OCI-LY3 (cell line): ENCODE measurements around the gene G6PC2.

Experiments used
- H2AFZ ChIP-seq: fragments of 200-600, 300-600 bp; shearing (Covaris generic); 2 replicates; pipeline ENCODE4 v1.6.0; 2014; ENCODE audit warnings: antibody characterized with exemption, low read depth, low read length
- H3K27ac ChIP-seq: fragments of 200-600, 300-600 bp; sonication (generic); 2 replicates; pipeline ENCODE4 v1.5.1; 2014; ENCODE audit warnings: mild to moderate bottlenecking, low read length, moderate library complexity, mixed read lengths
- H3K27me3 ChIP-seq: fragments of 200-600, 300-600 bp; sonication (generic); 2 replicates; pipeline ENCODE4 v1.6.1; 2014; ENCODE audit warnings: low read depth, low read length, mixed read lengths
- H3K36me3 ChIP-seq: fragments of 200-600, 300-600 bp; sonication (generic); replicated peaks from 2 replicates; pipeline ENCODE3; 2014; ENCODE audit warnings: low read depth, low read length, mixed read lengths
- H3K4me1 ChIP-seq: fragments of 300-600, 200-600 bp; sonication (generic); 2 replicates; pipeline ENCODE4 v1.6.1; 2014; ENCODE audit warnings: low read length, mixed read lengths
- H3K4me2 ChIP-seq: fragments of 200-600, 300-600 bp; sonication (generic); 2 replicates; pipeline ENCODE4 v1.6.1; 2014; ENCODE audit warnings: low read length, mixed read lengths
- H3K4me3 ChIP-seq: fragments of 300-600, 200-600 bp; sonication (generic); 2 replicates; pipeline ENCODE4 v1.5.1; 2014; ENCODE audit warnings: antibody characterized with exemption, mild to moderate bottlenecking, low read length, moderate library complexity
- H3K79me2 ChIP-seq: fragments of 300-600, 200-600 bp; shearing (Covaris generic); 2 replicates; pipeline ENCODE4 v1.6.1; 2014; ENCODE audit warnings: mild to moderate bottlenecking, low read length, mixed read lengths
- H3K9ac ChIP-seq: fragments of 300-600, 200-600 bp; shearing (Covaris generic); 2 replicates; pipeline ENCODE4 v1.6.0; 2014; ENCODE audit warnings: mild to moderate bottlenecking, low read length, moderate library complexity
- H3K9me3 ChIP-seq: fragments of 200-600, 300-600 bp; shearing (Covaris generic); 2 replicates; pipeline ENCODE4 v1.6.1; 2014; ENCODE audit warnings: low read length, mixed read lengths; ENCODE audit not compliant: insufficient read depth
- H4K20me1 ChIP-seq: fragments of 200-600, 300-600 bp; sonication (generic); 2 replicates; pipeline ENCODE4 v1.6.1; 2016; ENCODE audit warnings: low read length, mixed read lengths; ENCODE audit not compliant: insufficient read depth
- EZH2phosphoT487 ChIP-seq: fragments of 200-600 bp; shearing (Covaris generic); IDR thresholded peaks from 2 replicates; pipeline ENCODE4 v1.6.1; 2018; ENCODE audit warnings: antibody characterized with exemption, mixed run types, low read depth
- TF ChIP-seq, protein P1 (sequence below): fragments of 200-600, 300-600 bp; sonication (generic); IDR thresholded peaks from 2 replicates; pipeline ENCODE4 v1.5.1; 2014; ENCODE audit warnings: antibody characterized with exemption, low read length, low read depth

G6PC2 gene

DNA sequence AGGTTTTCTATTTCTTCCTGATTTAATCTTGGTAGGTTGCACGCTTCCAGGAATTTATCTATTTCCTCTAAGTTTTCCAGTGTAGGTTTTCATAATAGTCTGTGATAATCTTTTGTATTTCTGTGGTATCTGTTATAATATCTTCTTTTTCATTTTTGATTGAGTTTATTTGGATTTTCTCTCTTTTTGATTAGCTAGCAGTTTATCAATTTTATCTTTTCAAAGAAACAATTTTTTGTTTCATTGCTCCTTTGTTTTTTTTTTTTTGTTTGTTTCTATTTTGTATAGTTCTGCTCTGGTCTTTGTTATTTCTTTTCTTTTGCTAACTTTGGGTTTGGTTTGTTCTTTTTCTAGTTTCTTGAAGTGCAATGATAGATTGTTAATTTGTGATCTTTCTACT, 51.3 kb downstream of the G6PC2 start:
- Histone ChIP-seq H3K36me3 (no peaks in the 10 kb centered on the region), H3K9ac (no peak overlapping the region), H3K79me2 (no peaks in the 10 kb centered on the region), H3K4me1 (no peaks in the 10 kb centered on the region), H3K27me3 (no peaks in the 10 kb centered on the region), H2AFZ (no peak overlapping the region), H3K4me2 (no peak overlapping the region), H3K4me3 (no peak overlapping the region), H3K27ac (no peak overlapping the region), H3K9me3 (peaks cover 6% of the 10 kb centered on the region; the same call in 1 of the 2 replicates), H4K20me1 (no peaks in the 10 kb centered on the region)
- TF ChIP-seq, protein P1, sequence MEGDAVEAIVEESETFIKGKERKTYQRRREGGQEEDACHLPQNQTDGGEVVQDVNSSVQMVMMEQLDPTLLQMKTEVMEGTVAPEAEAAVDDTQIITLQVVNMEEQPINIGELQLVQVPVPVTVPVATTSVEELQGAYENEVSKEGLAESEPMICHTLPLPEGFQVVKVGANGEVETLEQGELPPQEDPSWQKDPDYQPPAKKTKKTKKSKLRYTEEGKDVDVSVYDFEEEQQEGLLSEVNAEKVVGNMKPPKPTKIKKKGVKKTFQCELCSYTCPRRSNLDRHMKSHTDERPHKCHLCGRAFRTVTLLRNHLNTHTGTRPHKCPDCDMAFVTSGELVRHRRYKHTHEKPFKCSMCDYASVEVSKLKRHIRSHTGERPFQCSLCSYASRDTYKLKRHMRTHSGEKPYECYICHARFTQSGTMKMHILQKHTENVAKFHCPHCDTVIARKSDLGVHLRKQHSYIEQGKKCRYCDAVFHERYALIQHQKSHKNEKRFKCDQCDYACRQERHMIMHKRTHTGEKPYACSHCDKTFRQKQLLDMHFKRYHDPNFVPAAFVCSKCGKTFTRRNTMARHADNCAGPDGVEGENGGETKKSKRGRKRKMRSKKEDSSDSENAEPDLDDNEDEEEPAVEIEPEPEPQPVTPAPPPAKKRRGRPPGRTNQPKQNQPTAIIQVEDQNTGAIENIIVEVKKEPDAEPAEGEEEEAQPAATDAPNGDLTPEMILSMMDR, result no peak
- TF ChIP-seq EZH2phosphoT487, result no peak

DNA sequence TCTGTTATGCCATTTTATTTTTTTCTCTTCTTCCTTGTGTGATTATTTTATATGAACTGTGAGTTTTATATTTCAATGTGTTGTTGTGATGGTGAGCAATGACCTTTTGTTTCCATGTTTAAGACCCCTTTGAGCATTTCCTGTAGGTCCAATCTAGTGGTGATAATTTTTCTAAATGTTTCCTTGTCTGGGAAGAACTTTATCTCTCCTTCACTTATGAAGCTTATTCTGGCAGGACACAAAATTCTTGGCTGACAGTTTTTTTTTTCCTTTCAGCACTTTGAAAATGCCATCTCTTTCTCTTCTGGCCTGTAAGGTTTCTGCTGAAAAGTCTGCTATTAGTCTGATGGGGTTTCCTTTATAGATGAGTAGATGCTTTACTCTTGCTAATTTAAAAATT, 53.2 kb downstream of the G6PC2 start:
- no peaks in the 10 kb centered on the region for H4K20me1 ChIP-seq
- peaks cover 6% of the 10 kb centered on the region; the same call in 1 of the 2 replicates for H3K9me3 ChIP-seq
- H3K4me1 ChIP-seq, result no peaks in the 10 kb centered on the region

DNA sequence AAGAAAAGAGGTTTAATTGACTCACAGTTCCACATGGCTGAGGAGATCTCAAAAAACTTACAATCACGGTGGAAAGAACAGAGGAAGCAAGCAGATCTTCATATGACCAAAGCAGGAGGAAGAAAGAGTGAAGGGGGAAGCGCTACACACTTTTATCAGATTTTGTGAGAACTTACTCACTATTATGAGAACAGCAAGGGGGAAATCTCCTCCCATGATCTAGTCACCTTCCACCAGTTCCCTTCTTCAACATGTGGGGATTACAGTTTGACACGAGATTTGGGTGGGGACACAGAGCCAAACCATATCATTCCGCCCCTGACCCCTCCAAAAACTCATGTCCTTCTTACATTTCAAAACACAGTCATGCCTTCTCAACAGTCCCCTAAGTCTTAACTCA, 54.2 kb downstream of the G6PC2 start:
- H3K9ac ChIP-seq, result no peak overlapping the region
- no peak overlapping the region for H3K27ac ChIP-seq
- no peak overlapping the region for H3K4me2 ChIP-seq
- H2AFZ ChIP-seq, result no peak overlapping the region
- H3K9me3 ChIP-seq, result peaks cover 6% of the 10 kb centered on the region; the same call in 1 of the 2 replicates
- H4K20me1 ChIP-seq, result no peaks in the 10 kb centered on the region
- no peak overlapping the region for H3K4me3 ChIP-seq
- H3K36me3 ChIP-seq, result no peaks in the 10 kb centered on the region
- no peaks in the 10 kb centered on the region for H3K4me1 ChIP-seq
- H3K27me3 ChIP-seq, result no peaks in the 10 kb centered on the region
- TF ChIP-seq, protein P1, result no peak
- no peak for TF ChIP-seq EZH2phosphoT487
- no peaks in the 10 kb centered on the region for H3K79me2 ChIP-seq

More for the DNA sequence above, 53.2 kb downstream of the G6PC2 start:
- Histone ChIP-seq H3K4me3 (no peak overlapping the region), H3K9ac (no peak overlapping the region), H3K36me3 (no peaks in the 10 kb centered on the region), H3K4me2 (no peak overlapping the region), H3K79me2 (no peaks in the 10 kb centered on the region), H3K27ac (no peak overlapping the region), H2AFZ (no peak overlapping the region), H3K27me3 (no peaks in the 10 kb centered on the region)
- TF ChIP-seq, protein P1, result no peak
- TF ChIP-seq EZH2phosphoT487, result no peak

DNA sequence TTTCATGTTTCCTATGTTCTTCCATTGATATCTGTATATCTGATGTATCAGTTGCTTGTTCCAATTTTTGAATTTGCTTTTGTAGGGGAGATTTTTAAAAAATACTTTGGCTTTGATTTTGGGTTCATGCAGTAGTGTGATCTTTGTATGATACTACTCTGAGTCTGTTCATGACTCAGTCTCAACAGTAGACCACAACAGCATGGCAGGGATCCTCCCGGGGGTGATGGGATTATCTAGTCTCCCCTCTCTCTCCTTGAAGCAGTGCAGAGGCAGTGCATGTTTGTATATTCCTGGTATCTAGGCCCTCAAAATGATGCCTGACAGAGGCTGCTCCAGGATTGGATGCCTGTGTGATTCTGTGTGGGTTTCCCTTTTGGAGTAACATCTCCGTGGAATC, 55.3 kb downstream of the G6PC2 start:
- Histone ChIP-seq H4K20me1 (no peaks in the 10 kb centered on the region), H3K9me3 (peaks cover 6% of the 10 kb centered on the region; the same call in 1 of the 2 replicates), H3K27me3 (no peaks in the 10 kb centered on the region), H2AFZ (no peak overlapping the region), H3K4me3 (no peak overlapping the region), H3K36me3 (no peaks in the 10 kb centered on the region), H3K4me2 (no peak overlapping the region), H3K4me1 (peaks cover 2% of the 10 kb centered on the region), H3K9ac (no peak overlapping the region), H3K79me2 (no peaks in the 10 kb centered on the region), H3K27ac (no peak overlapping the region)
- no peak for TF ChIP-seq EZH2phosphoT487
- TF ChIP-seq, protein P1, result no peak
